Measurements from ENCODE around the gene EIF2B4. TPM values are rescaled to one million over a fixed set of nuclear protein-coding genes. Genes with fewer than 3 reads are reported as not detected.

Gene EIF2B4
- total RNA-seq, 5 donors from 2014 or later (not counting 1 experiment from before 2014, with no cell fraction given), result 35.6 to 50.3 (median 40.5) TPM

- no peak overlapping the region for H3K4me3 ChIP-seq (ENCODE audit: control insufficient read depth in 1 of 2, extremely low read depth in 1 of 2, low read length in 1 of 2)
- peaks cover 32 to 41% (median 39%) of the 10 kb centered on the region in 3 donors for H3K4me1 Mint-ChIP-seq
- H3K27ac ChIP-seq (ENCODE audit: low read length), result no peak overlapping the region
- 94% methylated on average over 18 of the region's 29 CpGs for WGBS (ENCODE audit: insufficient coverage)
- no peak overlapping the region for H3K27ac Mint-ChIP-seq
- H3K4me3 Mint-ChIP-seq, result no peak overlapping the region
- no peaks in the 10 kb centered on the region for H3K9me3 ChIP-seq
- peaks cover 37% of the 10 kb centered on the region for H3K36me3 Mint-ChIP-seq
- peaks cover 8 to 22% of the 10 kb centered on the region in 2 experiments for H3K4me1 ChIP-seq (ENCODE audit: control insufficient read depth in 1 of 2, extremely low read depth in 1 of 2, insufficient read depth in 2 of 2, low read length in 2 of 2)
- no peaks in the 10 kb centered on the region for H3K27me3 Mint-ChIP-seq
- peak in 2 of 35 experiments; percentile 23 to 26 for DNase-seq
- POLR2A ChIA-PET, result no interaction called here
- peaks cover 31 to 55% of the 10 kb centered on the region in 2 donors for H3K36me3 ChIP-seq (ENCODE audit: control insufficient read depth in 2 of 2, extremely low read depth in 1 of 2, insufficient read depth in 1 of 2, low read length in 1 of 2)
- no peaks in the 10 kb centered on the region for H3K9me3 Mint-ChIP-seq
- ATAC-seq (replicated peaks in 1 of 4), result no peak
- CTCF ChIA-PET, result interaction anchor here in 1 of 2 donors (0.5 kb wide), 1 partner anchor 251 kb away, joined by 5 read pairs; no protein-coding TSS in a partner anchor
- H3K27me3 ChIP-seq (replicated peaks in 1 of 2; ENCODE audit: control insufficient read depth in 2 of 2, extremely low read depth in 1 of 2, insufficient read depth in 2 of 2, low read length in 1 of 2), result no peaks in the 10 kb centered on the region
Observed at GRCh38 chr2:27378096-27378808, 8.1 kb upstream of the EIF2B4 start.

DNA sequence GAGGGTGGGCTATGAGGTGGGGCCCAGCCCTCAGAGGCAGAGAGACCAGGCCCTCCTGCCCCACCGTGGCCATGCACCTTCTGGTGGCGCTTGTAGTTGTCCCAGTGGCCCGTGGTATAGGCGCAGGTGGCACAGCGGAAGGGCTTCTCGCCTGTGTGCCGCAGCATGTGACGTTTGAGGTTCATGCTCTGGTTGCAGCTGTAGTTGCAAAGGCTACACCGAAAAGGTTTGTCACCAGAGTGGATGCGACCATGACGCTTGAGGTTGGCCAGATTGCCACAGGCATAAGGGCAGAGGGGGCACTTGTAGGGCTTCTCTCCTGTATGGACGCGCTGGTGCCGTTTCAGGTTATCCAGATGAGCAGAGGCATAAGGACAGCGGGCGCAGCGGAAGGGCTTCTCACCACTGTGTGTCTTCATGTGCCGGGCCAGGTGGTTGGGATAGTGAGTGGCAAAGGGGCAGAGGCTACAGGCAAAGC is 7.5 kb upstream of the EIF2B4 start:
- peaks cover 37 to 46% (median 45%) of the 10 kb centered on the region in 3 donors for H3K4me1 Mint-ChIP-seq
- WGBS (ENCODE audit: insufficient coverage), result 93% methylated on average over 18 of the region's 18 CpGs
- H3K27ac Mint-ChIP-seq, result peak overlapping the region in 1 of 2 donors; percentile 55

GRCh38 chr2:27376866-27377617 is 6.9 kb upstream of the EIF2B4 start:
- no peak for DNase-seq
- Mint-ChIP-seq H3K9me3 (no peaks in the 10 kb centered on the region), H3K36me3 (peaks cover 40% of the 10 kb centered on the region), H3K4me3 (no peak overlapping the region), H3K4me1 (peaks cover 43 to 50% (median 50%) of the 10 kb centered on the region in 3 donors), H3K27me3 (no peaks in the 10 kb centered on the region), H3K27ac (peak overlapping the region in 1 of 2 donors; percentile 11)
- 100% methylated on average over 7 of the region's 10 CpGs for WGBS (ENCODE audit: insufficient coverage)
- Histone ChIP-seq H3K4me3 (ENCODE audit: control insufficient read depth in 1 of 2, extremely low read depth in 1 of 2, low read length in 1 of 2) (no peak overlapping the region), H3K27me3 (replicated peaks in 1 of 2; ENCODE audit: control insufficient read depth in 2 of 2, extremely low read depth in 1 of 2, insufficient read depth in 2 of 2, low read length in 1 of 2) (no peaks in the 10 kb centered on the region), H3K36me3 (ENCODE audit: control insufficient read depth in 2 of 2, extremely low read depth in 1 of 2, insufficient read depth in 1 of 2, low read length in 1 of 2) (peaks cover 29 to 59% of the 10 kb centered on the region in 2 donors), H3K9me3 (no peaks in the 10 kb centered on the region), H3K4me1 (ENCODE audit: control insufficient read depth in 1 of 2, extremely low read depth in 1 of 2, insufficient read depth in 2 of 2, low read length in 2 of 2) (peaks cover 13 to 32% of the 10 kb centered on the region in 2 experiments), H3K27ac (ENCODE audit: low read length) (no peak overlapping the region)
- no peak for ATAC-seq (replicated peaks in 1 of 4)
- ChIA-PET POLR2A (no interaction called here), CTCF (no interaction called here)

More for the DNA sequence above, 7.5 kb upstream of the EIF2B4 start:
- Histone ChIP-seq H3K4me1 (ENCODE audit: control insufficient read depth in 1 of 2, extremely low read depth in 1 of 2, insufficient read depth in 2 of 2, low read length in 2 of 2) (peaks cover 10 to 26% of the 10 kb centered on the region in 2 experiments), H3K27ac (ENCODE audit: low read length) (no peak overlapping the region), H3K9me3 (no peaks in the 10 kb centered on the region), H3K36me3 (ENCODE audit: control insufficient read depth in 2 of 2, extremely low read depth in 1 of 2, insufficient read depth in 1 of 2, low read length in 1 of 2) (peaks cover 29 to 57% of the 10 kb centered on the region in 2 donors), H3K27me3 (replicated peaks in 1 of 2; ENCODE audit: control insufficient read depth in 2 of 2, extremely low read depth in 1 of 2, insufficient read depth in 2 of 2, low read length in 1 of 2) (no peaks in the 10 kb centered on the region), H3K4me3 (ENCODE audit: control insufficient read depth in 1 of 2, extremely low read depth in 1 of 2, low read length in 1 of 2) (no peak overlapping the region)
- no peak for DNase-seq
- H3K27me3 Mint-ChIP-seq, result no peaks in the 10 kb centered on the region
- peak overlapping the region in 1 of 3 donors; percentile 24 for H3K4me3 Mint-ChIP-seq
- H3K36me3 Mint-ChIP-seq, result peaks cover 39% of the 10 kb centered on the region
- ChIA-PET CTCF (no interaction called here), POLR2A (no interaction called here)
- no peaks in the 10 kb centered on the region for H3K9me3 Mint-ChIP-seq
- no peak for ATAC-seq (replicated peaks in 1 of 4)

- Histone ChIP-seq H3K9me3 (no peaks in the 10 kb centered on the region), H3K4me1 (ENCODE audit: control insufficient read depth in 1 of 2, extremely low read depth in 1 of 2, insufficient read depth in 2 of 2, low read length in 2 of 2) (peaks cover 17 to 38% of the 10 kb centered on the region in 2 experiments), H3K27me3 (replicated peaks in 1 of 2; ENCODE audit: control insufficient read depth in 2 of 2, extremely low read depth in 1 of 2, insufficient read depth in 2 of 2, low read length in 1 of 2) (no peaks in the 10 kb centered on the region), H3K4me3 (ENCODE audit: control insufficient read depth in 1 of 2, extremely low read depth in 1 of 2, low read length in 1 of 2) (no peak overlapping the region), H3K36me3 (ENCODE audit: control insufficient read depth in 2 of 2, extremely low read depth in 1 of 2, insufficient read depth in 1 of 2, low read length in 1 of 2) (peaks cover 25 to 59% of the 10 kb centered on the region in 2 donors), H3K27ac (ENCODE audit: low read length) (no peak overlapping the region)
- ChIA-PET POLR2A (no interaction called here), CTCF (no interaction called here)
- Mint-ChIP-seq H3K9me3 (no peaks in the 10 kb centered on the region), H3K4me1 (peaks cover 46 to 54% (median 54%) of the 10 kb centered on the region in 3 donors), H3K36me3 (peaks cover 39% of the 10 kb centered on the region), H3K27me3 (no peaks in the 10 kb centered on the region), H3K4me3 (no peak overlapping the region), H3K27ac (no peak overlapping the region)
- ATAC-seq (replicated peaks in 1 of 4) (no peak), DNase-seq (no peak)
- WGBS (ENCODE audit: insufficient coverage), result 95% methylated on average over 9 of the region's 16 CpGs
Observed at GRCh38 chr2:27376151-27376865, 6.2 kb upstream of the EIF2B4 start.

GRCh38 chr2:27375513-27376099 is 5.5 kb upstream of the EIF2B4 start:
- peaks cover 41% of the 10 kb centered on the region for H3K36me3 Mint-ChIP-seq
- 97% methylated on average over 13 of the region's 20 CpGs for WGBS (ENCODE audit: insufficient coverage)
- no peaks in the 10 kb centered on the region for H3K27me3 Mint-ChIP-seq
- Histone ChIP-seq H3K9me3 (no peaks in the 10 kb centered on the region), H3K4me1 (ENCODE audit: control insufficient read depth in 1 of 2, extremely low read depth in 1 of 2, insufficient read depth in 2 of 2, low read length in 2 of 2) (peaks cover 19 to 35% of the 10 kb centered on the region in 2 experiments), H3K27ac (ENCODE audit: low read length) (no peak overlapping the region), H3K36me3 (ENCODE audit: control insufficient read depth in 2 of 2, extremely low read depth in 1 of 2, insufficient read depth in 1 of 2, low read length in 1 of 2) (peaks cover 24 to 59% of the 10 kb centered on the region in 2 donors), H3K4me3 (ENCODE audit: control insufficient read depth in 1 of 2, extremely low read depth in 1 of 2, low read length in 1 of 2) (no peak overlapping the region), H3K27me3 (replicated peaks in 1 of 2; ENCODE audit: control insufficient read depth in 2 of 2, extremely low read depth in 1 of 2, insufficient read depth in 2 of 2, low read length in 1 of 2) (no peaks in the 10 kb centered on the region)
- H3K27ac Mint-ChIP-seq, result no peak overlapping the region
- H3K4me3 Mint-ChIP-seq, result no peak overlapping the region
- POLR2A ChIA-PET, result no interaction called here
- H3K4me1 Mint-ChIP-seq, result peaks cover 43 to 52% (median 50%) of the 10 kb centered on the region in 3 donors
- H3K9me3 Mint-ChIP-seq, result no peaks in the 10 kb centered on the region
- CTCF ChIA-PET, result no interaction called here
- ATAC-seq (replicated peaks in 1 of 4) (no peak), DNase-seq (no peak)

DNA sequence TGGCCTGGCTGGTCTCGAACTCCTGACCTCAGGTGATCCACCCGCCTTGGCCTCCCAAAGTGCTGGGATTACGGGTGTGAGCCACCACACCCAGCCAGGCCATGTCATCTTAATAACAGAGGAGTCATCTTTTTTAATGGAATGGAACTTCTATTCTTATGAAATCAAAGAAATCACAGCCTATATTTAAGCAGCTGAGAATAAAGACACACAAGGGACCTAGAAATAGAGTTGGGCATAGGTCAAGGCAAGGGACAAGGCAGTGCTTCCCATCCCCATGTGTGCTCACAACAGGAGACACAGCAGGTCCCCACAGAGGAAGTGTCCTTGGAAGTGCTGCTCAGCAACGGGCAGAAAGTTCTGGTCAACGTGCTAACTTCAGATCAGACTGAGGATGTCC is 3.4 kb upstream of the EIF2B4 start:
- CTCF ChIA-PET, result no interaction called here
- ATAC-seq (replicated peaks in 1 of 4) (no peak), DNase-seq (no peak)
- Mint-ChIP-seq H3K27ac (no peak overlapping the region), H3K4me3 (peak overlapping the region in 1 of 3 donors; percentile 28), H3K4me1 (peaks cover 41 to 54% (median 49%) of the 10 kb centered on the region in 3 donors), H3K27me3 (no peaks in the 10 kb centered on the region), H3K9me3 (no peaks in the 10 kb centered on the region), H3K36me3 (peaks cover 49% of the 10 kb centered on the region)
- H3K36me3 ChIP-seq (ENCODE audit: control insufficient read depth in 2 of 2, extremely low read depth in 1 of 2, insufficient read depth in 1 of 2, low read length in 1 of 2), result peaks cover 24 to 60% of the 10 kb centered on the region in 2 donors
- 100% methylated on average over 3 of the region's 5 CpGs for WGBS (ENCODE audit: insufficient coverage)
- POLR2A ChIA-PET, result interaction anchor here in 1 of 2 donors (0.7 kb wide), 1 partner anchor 30 kb away, joined by 3 read pairs; no protein-coding TSS in a partner anchor
- no peak overlapping the region for H3K27ac ChIP-seq (ENCODE audit: low read length)
- H3K4me3 ChIP-seq (ENCODE audit: control insufficient read depth in 1 of 2, extremely low read depth in 1 of 2, low read length in 1 of 2), result no peak overlapping the region
- H3K4me1 ChIP-seq (ENCODE audit: control insufficient read depth in 1 of 2, extremely low read depth in 1 of 2, insufficient read depth in 2 of 2, low read length in 2 of 2), result peaks cover 20 to 39% of the 10 kb centered on the region in 2 experiments
- no peaks in the 10 kb centered on the region for H3K9me3 ChIP-seq
- no peaks in the 10 kb centered on the region for H3K27me3 ChIP-seq (replicated peaks in 1 of 2; ENCODE audit: control insufficient read depth in 2 of 2, extremely low read depth in 1 of 2, insufficient read depth in 2 of 2, low read length in 1 of 2)

Data from T-cell (primary cell).